RPMI7951 (cell line): ENCODE measurements around the gene ANKRD18A. TPM values are rescaled to one million over a fixed set of nuclear protein-coding genes. Genes with fewer than 3 reads are reported as not detected.
"Not testable (repeated sequence)": the region's sequence is repeated elsewhere in the genome, so short reads cannot be mapped to it uniquely, and the experiment has no call there.

Source experiments
- DNase-seq: peaks from one replicate; pipeline ENCODE4 v3.0.0-alpha.2; 2012; ENCODE audit warnings: low read depth
- total RNA-seq: library from RNA; depleted of rRNA; stranded (reverse); fragments of >200 nt; shearing (Covaris generic); gene quantifications from 2 replicates; pipeline ENCODE4 v1.2.3, GENCODE V29; 2014

Gene ANKRD18A
- total RNA-seq, 1 experiment from 2014 or later = not detected

DNA sequence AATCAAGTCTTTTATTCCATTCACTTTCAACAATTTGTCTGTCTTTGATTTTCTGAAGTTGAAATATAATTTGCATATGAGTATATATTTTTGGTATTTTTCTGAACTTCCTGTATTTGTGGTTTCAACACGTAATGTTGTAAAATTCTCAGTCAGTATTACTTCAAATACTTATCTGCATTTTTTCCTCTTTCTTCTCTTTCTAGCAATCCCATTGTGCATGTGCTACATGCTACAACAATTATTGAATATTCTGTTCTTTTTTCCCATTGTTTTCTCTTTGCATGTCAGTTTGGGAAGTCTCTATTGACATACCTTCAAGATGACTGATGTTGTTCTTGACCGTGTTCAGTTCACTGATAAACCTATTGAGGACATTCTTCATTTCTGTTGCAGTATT lies 5.6 kb upstream of the ANKRD18A start:
- DNase-seq = no peak

DNA sequence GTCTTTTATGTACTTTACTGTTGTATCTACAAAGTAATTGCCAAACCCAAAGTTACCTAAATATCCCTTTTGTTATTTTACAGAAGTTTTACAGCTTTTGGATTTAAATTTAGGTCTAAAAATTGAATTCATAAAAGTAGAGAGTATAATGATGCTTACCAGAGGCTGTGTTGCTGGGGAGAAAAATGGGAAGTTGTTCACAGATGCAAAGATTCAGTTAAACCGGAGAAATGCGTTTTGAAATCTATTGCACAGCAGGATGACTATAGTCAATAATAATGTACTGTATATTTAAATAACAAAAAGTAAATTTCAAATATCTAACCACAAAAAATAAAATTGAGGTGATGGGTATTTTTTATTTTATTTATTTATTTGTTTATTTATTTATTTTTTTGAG lies 2.6 kb upstream of the ANKRD18A start:
- DNase-seq = no peak

- no peak for DNase-seq
Observed at GRCh38 chr9:38622288-38622674, 1.9 kb upstream of the ANKRD18A start.

DNA sequence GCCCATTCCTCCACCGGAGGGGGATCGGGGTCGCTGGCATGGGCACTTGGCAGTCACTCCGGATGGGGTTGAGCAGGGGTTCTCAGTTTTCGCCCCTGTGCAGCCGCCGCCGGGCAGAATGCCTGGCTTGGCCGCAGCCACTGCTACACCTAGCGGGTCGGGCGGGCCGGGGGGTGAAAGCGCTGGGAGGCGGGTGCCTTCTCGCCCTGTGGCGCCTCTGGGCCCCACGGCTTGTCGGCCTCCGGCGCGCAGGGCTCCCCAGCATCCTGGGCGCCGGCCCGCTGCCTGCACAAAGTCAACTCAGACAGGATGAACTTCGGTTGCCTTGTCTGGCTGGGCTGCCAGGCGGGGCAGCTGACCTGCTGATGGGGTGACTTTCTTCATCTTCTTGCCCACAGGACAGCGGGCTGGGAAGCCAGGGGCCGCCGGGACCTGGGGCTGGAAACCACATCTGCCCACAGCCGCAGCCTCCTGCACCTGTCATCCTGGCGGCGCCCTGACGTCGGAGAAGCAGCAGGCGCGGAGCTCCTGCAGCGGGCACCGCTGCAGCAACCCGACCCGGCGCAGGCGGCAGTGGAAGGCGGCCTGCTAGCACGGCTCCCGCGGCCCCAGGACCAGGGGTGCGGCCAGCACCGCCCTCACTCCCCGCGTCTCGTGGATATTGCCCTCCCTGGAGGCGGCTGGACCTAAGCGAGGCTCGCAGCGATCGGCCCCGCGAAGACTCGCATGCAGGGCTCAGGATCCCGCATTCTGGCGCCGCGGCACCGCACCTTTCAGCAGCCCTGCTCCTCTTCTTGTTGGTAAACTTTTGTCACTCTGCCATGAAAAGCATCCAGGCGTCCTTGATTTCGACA lies 1.3 kb upstream of the ANKRD18A start:
- no peak for DNase-seq

DNA sequence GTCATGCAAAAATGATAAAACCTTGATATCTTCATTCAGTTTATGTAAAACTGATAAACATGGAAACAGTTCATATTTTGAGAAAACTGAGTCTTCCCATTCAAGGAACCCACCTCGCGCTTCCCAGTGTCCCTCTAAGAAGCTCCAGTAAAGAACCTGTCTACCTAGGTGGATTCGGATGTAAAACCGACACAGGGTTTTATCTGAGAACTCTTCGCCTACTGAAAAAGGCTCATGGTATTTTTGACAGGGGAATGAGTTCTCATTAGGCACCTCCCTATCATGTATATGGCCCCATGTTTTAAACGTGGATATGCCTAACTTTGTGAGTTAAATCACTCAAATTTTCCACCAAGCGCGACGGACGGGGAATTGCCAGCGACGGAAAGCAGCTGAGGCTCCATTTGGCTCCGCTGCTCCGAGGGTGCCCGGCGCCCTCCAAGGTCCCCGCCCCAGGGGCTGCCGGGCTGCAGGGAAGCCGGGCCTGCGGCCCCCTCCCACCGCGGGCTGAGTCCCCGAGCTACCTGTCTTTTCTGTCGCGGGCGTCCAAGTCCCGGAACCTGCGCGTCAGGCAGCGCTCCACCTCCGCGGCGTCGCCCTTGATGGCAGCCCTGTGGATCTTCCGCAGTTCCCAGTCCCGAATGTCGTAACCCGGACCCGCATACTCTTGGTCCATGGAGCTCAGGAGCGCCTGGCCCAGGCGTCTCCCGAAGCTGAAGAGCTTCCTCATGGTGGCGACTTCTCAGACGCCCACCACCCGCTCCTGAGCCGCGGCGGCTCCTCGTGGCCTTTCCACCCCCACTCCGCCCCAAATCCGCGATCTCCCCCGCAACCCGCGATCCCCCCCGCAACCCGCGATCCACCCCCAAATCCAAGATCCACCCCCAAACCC lies 594 bp downstream of the ANKRD18A start:
- no peak for DNase-seq

- not testable (repeated sequence) for DNase-seq
Observed at GRCh38 chr9:38598029-38598745, 22.2 kb downstream of the ANKRD18A start.

GRCh38 chr9:38595117-38595516 lies 25.3 kb downstream of the ANKRD18A start:
- DNase-seq = not testable (repeated sequence)

- DNase-seq = not testable (repeated sequence)
Observed at GRCh38 chr9:38591346-38592063, 28.9 kb downstream of the ANKRD18A start.

DNA sequence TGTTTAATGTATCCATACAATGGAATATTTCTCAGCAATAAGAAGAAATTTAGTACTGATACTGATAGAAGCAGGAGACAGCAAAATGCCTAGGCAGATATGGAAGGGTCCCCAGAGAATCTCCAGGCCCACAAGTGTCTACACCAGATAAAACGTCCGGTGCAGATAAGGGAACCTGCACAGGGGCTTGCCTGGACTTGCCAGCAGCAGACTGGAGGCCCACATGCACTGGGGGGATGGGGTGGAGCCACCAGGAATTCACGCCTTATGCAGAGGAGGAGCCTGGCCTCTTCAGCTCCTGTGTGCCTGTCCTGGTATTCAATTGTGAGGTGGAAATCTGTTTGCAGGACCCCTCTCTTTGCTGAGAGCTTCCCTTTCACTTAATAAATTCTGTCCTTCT lies 36.6 kb downstream of the ANKRD18A start:
- not testable (repeated sequence) for DNase-seq

- not testable (repeated sequence) for DNase-seq
Observed at GRCh38 chr9:38580112-38580511, 40.3 kb downstream of the ANKRD18A start.

GRCh38 chr9:38576181-38576580 lies 44.2 kb downstream of the ANKRD18A start:
- DNase-seq = not testable (repeated sequence)

GRCh38 chr9:38566048-38566447 lies 54.3 kb downstream of the ANKRD18A start:
- not testable (repeated sequence) for DNase-seq

GRCh38 chr9:38565178-38565577 lies 55.2 kb downstream of the ANKRD18A start:
- not testable (repeated sequence) for DNase-seq

DNA sequence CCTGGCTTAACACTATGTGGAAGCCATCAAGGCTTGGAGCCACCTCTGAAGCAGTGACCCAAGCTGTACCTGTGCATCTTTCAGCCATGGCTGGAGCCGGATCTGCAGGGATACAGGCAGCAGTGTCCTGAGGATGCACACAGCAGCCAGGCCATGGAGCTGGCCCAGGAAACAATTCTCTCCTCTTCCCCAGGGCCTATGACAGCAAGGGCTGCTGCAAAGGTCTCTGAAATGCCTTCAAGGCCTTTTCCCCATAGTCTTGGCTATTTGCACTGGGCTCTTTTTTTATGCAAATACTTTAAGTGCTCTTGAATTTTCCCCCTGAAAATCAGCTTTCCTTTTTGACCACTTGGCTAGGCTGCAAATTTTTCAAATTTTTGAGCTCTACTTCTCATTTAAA lies 56.5 kb downstream of the ANKRD18A start:
- DNase-seq = not testable (repeated sequence)

DNA sequence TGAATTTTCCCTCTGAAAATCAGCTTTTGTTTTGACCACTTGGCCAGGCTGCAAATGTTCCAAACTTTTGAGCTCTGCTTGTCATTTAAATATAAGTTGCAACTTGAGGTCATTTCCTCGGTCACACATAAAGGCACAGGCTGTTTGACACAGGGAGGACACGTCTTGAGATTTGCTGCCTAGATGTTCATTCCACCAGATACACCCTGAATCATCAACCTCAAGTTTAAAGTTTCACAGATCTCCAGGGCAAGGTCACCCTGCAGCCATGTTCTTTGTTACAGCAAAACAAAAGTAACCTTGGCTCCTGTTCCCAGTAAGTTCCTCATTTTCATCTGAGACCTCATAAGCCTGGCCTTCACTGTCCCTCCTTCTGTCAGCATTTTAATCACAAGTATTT lies 59.3 kb downstream of the ANKRD18A start:
- DNase-seq = not testable (repeated sequence)

DNA sequence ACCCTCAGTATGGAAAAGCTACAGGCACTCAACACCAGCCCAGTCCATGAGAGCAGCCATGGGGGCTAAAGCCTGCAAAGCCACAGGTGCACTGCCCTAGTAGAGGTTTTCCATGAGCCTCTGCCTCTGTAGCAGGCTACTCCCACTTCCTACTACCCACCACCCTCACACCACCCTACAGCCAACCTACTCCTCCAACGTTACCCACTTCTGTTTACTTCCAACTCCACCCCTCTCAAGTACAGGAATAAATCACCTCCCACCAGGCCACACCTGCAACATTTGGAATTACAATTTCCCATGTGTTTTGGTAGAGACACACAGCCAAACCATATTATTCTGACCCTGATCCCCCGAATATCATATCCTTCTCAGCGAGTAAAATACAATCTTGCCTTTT lies 61.2 kb downstream of the ANKRD18A start:
- not testable (repeated sequence) for DNase-seq

GRCh38 chr9:38557746-38558145 lies 62.6 kb downstream of the ANKRD18A start:
- not testable (repeated sequence) for DNase-seq

- not testable (repeated sequence) for DNase-seq
Observed at GRCh38 chr9:38554966-38555365, 65.4 kb downstream of the ANKRD18A start.

DNA sequence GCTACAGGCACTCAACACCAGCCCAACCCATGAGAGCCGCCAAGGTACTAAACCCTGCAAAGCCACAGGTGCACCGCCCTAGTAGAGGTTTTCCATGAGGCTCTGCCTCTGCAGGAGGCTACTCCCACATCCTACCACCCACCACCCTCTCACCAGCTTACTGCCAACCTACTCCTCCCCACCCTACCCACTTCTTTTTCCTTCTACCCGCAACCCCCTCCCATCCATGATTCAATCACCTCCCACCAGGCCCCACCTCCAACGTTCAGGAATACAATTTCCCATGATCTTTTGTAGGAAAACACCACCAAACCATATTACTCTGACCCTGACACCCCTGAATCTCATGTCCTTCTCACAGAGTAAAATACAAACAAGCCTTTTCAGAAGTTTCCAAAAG lies 67.4 kb downstream of the ANKRD18A start:
- DNase-seq = not testable (repeated sequence)

- not testable (repeated sequence) for DNase-seq
Observed at GRCh38 chr9:38546497-38547163, 73.8 kb downstream of the ANKRD18A start.

- not testable (repeated sequence) for DNase-seq
Observed at GRCh38 chr9:38540535-38540934, 79.9 kb downstream of the ANKRD18A start.
